DMS53 treated with DMSO at 0.1 percent for 48 hours (cell line): ENCODE data around the gene FYN.
"Not testable (repeated sequence)": the region's sequence is repeated elsewhere in the genome, so short reads cannot be mapped to it uniquely, and the experiment has no call there.

Source experiments
- DNase-seq: peaks from one replicate; lab custom pipeline; 2025; ENCODE audit not compliant: unreplicated experiment; lab: John Stamatoyannopoulos, UW

The FYN gene

GRCh38 chr6:111835398-111835797 lies 37.9 kb downstream of the FYN start:
- not testable (repeated sequence) for DNase-seq

DNA sequence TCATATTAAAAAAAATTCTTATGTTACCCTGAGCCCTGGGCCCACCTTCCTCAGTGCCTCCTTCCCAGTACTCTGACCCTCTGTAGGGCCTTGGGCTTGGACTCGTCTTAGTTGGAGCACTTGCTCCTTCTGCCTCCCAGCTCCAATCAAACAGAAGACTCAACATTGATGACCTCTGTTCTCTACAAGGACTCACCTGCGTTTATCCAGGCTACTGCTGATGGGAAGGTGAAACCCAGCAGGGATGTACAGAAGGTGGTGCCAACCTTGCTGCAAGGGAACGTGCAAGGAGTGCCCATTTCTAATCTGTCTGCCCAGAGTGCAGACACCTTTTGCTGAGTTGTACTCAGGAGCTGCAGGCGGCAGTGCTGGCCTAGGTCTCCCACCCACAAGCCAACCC lies 38.9 kb downstream of the FYN start:
- no peak for DNase-seq

DNA sequence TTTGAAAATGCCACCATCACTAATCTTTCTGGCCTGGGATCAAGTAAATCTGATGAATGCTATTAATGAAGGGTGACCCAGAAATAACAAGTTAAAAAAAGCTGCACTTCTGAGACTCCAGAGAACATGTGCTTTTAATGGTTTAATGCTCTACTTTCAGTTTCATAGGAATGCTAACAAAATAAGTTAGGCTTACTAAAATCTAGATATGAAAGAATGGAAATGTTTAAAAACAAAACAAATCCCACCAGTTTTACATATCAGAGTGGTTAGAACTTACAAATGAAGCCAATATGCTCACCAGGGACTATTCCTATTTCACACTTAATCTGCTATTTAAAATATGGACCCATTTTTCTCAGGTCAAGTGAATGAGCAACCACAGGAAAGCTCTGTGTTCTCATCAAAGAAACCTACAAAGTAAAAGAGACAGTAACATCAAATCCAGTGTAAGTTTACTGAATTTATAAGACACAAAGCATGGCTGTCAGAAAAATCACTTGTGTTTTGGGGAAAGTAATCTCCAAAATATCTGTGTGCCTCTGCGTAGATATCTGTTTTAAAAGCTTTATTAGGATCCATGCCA lies 40.3 kb downstream of the FYN start:
- no peak for DNase-seq

- DNase-seq = no peak
These were observed 41.8 kb downstream of the FYN start for GRCh38 chr6:111831408-111831807.

DNA sequence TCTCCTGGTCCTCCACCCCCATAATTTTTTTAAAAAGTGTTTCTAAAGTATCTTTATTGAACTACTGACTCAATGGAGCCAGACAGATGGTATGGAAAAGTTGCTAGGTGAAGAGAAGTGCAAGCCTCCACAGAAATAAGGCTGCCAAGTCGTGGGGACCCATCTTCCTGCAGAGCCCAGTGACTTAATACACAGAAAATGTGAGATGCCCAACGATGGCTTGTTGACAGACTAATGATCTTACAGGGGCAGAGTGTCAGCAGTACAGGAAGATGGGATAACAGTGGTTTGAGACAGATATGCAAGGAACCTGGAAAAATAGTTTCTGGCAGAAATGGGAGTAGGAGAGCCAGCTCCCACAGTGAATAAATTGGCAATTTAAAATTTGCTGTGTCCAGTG lies 43.3 kb downstream of the FYN start:
- DNase-seq = no peak

DNA sequence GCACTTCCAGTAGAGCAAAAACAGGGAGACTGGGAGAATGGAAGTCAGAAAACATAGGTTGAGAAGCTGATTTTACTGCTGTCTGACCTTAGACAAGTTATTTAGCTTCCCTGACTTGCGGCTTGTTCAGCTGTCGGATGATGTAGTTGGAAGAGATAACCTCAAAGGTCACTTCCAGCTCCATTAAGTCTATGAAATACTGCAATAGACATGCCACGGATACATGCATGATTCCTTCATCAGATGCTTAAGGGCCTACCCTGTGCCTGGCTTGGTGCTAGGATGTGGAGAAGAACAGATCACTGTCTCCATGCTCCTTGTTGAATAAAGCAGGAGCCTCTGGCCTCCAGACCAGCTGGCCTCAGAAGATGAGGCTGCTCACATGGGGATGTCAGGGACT lies 43.7 kb downstream of the FYN start:
- DNase-seq = no peak

GRCh38 chr6:111828809-111829208 lies 44.4 kb downstream of the FYN start:
- no peak for DNase-seq

DNA sequence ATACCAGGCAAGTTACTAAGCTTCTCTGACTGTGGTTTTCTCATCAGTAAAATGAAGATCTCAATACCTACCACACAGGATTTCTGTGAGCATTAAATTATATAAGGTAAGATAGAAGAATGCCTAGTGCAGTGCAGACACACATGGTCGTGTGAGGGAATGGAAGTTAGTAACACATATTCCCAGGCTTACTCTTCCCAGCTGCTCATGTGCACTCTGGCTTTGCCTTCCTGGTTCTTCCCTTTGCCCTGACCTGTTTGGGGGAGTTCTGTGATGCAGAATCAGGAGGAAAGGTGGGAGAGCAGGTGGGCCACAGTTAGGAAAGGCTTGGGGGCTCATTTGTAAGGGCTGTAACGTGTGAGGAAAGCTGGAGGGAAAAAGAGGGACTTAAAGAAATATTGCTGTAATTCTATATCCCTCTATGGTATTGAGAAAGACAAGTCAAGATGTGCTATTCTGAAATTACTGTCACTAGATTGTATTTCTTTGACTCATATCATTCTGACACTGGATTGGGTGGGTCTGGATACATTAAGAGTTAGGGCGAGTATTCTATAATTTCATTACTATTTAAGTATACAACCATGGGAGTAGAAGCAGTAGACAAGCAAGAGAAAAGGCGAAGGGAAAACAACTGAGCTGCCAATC lies 47.7 kb downstream of the FYN start:
- no peak for DNase-seq

- DNase-seq = no peak
These were observed 48.5 kb downstream of the FYN start for GRCh38 chr6:111824608-111825337.

GRCh38 chr6:111823831-111824607 lies 49.2 kb downstream of the FYN start:
- DNase-seq = no peak

DNA sequence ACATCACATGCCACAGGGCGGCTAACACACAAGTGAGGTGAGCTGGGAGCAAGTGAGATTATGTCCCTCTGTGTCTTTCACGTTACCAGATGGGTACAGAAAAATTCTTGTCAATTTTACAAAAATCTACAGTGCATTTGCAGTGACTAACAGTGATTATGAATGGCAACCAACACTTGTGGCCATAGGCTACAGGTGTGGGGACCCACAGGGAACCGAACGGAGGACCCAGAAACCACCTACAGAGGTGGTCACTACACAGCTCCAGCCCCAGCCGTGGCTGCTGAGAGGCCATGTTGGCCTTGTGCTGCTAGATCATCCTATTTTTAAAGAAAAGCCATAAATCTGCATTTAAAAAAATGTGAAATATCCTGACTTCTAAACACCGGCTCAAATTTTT lies 50.2 kb downstream of the FYN start:
- DNase-seq = no peak

- DNase-seq = no peak
These were observed 53.8 kb downstream of the FYN start for GRCh38 chr6:111819458-111819857.

DNA sequence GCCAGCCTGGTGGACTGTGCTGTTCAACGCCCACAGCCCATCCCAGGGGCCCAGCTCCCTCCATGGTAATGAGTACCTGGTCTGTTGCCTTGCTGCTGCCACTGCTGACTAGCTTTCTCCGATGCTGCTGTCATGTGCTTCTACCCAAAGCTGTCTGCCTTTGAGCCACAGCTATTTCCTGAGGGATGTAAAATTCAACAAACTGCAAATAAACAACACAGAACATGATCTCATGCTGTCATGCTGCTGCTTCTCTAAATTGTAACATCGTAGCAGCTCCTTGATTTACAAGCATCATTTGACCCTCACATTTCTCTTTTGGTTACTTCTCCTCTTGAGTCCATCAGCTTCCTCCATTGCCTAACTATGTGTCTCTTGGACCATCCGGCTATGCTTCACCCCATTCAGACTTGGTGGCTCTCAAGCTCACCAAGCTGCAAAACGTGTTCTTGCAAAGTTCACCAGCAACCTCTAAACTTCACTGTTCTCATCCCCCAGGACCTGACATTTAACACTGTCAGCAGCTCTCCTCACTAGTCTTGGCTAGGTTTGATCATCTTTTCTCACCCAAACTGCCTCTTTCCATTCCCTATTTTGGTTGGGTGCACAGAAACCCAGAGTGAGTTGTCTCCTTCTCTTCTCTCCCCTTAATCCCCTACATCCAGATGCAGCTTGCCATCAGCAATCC lies 54.6 kb downstream of the FYN start:
- DNase-seq = no peak

DNA sequence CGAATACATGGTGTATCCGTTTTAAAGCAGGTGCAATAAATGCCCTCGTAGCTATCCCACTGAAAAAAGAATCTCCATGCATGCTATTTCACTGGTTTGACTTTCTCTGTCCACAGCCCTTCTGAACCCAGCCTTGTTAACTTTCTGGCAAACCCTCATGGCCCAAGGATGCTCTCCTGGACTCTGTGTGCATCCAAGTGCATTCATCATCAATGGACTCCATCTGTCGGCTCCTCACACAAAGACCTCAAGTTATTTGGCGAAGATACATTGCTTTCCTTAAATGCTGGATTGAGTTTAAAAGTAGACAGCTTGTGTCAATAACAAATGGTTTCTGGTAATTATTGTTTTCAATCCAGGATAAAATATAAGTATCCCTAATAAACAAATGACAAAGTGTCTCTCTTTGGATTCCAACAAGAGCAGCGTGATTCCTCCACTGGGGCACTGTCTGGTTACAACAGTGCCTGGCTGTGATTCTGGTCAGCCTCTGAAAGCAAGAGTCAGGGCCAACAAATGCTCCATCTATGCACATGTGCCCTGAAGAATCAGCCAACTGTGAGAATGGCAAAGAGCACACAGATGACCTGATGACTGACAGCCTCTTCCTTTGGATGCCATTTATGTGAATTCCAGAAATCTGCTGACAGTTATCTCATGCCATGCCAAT lies 55.7 kb downstream of the FYN start:
- DNase-seq = no peak

DNA sequence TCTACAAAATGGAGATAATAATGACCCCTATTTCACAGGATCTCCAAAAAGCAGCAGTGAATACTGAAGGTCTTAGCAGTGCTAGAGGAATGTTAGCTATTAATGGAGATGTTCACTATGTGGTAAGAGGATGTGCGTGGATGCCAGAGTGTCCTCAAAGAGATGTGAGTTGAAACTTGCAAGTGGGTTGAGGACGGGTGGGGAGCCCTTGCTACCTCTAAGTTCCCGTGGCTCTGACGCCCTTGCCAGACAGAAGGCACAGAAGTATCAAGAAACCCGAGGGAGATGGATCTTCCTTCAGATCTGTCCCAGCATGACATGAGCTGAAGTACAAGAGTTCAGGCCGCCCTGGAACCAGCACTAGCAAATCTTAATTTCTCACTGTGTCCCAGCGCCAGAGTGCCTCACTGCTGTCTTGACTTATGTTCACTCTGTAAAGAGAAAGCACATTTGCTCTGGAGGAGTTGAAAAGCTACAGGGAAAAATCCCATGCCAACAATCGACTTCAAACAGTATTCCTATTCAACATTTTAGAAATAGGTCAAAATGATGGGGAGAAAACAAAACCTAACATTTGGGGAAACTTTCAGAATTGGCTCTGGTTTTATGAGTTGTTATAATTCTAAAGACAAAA lies 59.5 kb downstream of the FYN start:
- no peak for DNase-seq

DNA sequence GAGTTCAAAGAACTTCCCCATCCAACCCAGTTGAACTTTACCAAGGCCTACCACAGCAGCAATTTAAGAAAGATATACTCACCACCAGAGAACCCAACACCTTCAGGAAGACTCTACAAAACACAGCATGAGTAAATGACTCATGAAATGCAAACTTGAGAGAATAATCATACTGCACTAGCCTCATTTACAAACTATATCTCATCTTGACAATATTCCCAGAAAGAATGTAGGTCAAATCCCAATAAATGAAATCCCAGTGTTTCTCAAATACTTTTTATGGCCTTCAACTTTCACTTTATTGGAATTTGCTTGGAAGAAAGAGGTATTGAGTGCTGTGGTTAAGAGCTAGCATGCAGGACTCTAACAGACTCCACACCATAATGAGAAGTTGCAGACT lies 60.0 kb downstream of the FYN start:
- DNase-seq = no peak

- DNase-seq = no peak
These were observed 60.9 kb downstream of the FYN start for GRCh38 chr6:111812060-111813038.

DNA sequence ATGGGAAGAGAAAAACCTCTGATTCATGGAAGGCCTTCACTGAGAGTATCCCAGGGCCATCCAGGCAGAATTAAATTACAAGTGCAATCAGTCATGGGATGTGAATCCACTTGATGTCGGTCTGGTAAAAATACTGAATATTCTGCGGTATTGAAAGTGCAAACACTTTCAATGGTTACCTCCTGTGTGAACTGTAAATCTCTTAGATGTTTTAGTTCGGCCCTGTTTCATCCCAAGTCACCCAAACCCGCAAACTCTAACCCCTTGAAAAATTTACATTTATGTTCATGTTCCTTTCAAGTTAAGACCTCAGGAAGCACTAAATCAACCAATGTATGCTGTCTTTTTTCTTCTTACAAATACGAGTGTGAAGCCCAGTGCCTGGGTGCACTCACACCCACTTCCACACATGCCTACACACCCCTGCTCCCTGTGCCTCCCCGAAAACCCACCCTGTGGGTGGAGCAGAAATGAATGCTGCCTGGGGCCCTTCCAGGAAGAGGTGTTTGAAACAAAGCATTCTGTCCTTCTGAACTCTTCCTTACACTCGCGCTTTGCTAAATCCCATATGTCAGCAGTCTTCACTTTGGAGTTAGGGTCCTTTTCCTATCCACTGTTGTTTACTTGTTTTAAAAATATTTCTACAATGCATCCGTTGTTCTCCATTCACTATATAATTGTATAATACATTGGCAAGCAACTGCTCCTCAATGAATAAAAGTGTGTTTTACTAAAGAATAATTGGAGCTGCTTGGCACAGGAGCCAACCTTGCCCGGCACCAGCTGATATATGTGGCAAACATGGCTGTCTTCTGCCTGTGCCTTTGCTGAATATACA lies 62.7 kb downstream of the FYN start:
- DNase-seq = no peak
